Left ventricle myocardium superior (tissue), 1 donor: ENCODE measurements around the gene SOX13. TPM values are rescaled to one million over a fixed set of nuclear protein-coding genes. Genes with fewer than 3 reads are reported as not detected.

ENCODE experiments used
- ATAC-seq: fragments of 200-7000 bp; cut with Tn5 transposase; one replicate; pipeline ENCODE4 v1.9.1; 2020; ENCODE audit warnings: mild to moderate bottlenecking, moderate library complexity
- DNase-seq: peaks from one replicate; pipeline ENCODE4 v3.0.0-alpha.2; 2020
- intact Hi-C: fragments of 100-400 bp; cut with micrococcal nuclease; formaldehyde crosslinking; loops from one replicate; pipeline ENCODE4 v1.11.0; 2022
- total RNA-seq: library from RNA; stranded (reverse); fragmentation: NEBNext Ultra II Directional; extraction: Animal tissue kit (Norgen Biotek cat#: 25700); gene quantifications from one replicate; pipeline ENCODE4 v1.2.1, GENCODE V29; 2021
- donor health status: DM: no; HTN: yes; CAD: no; lungs with severe emphysema.

The SOX13 gene
- total RNA-seq, 1 donor from 2014 or later, result 12.7 TPM

- intact Hi-C loops, result loop anchor here (5.0 kb wide), 1 partner anchor 262 kb away; the partner anchor contains the start of gene SNRPE
- ATAC-seq, result no peak
- no peak for DNase-seq
Observed at GRCh38 chr1:204124639-204125038, 51.7 kb downstream of the SOX13 start.

GRCh38 chr1:204125759-204126351 is 52.9 kb downstream of the SOX13 start:
- ATAC-seq, result no peak
- intact Hi-C loops, result loop anchor here (5.0 kb wide), 1 partner anchor 264 kb away; the partner anchor contains the start of gene SNRPE
- DNase-seq, result no peak

- ATAC-seq, result no peak
- no peak for DNase-seq
- intact Hi-C loops, result loop anchor here (5.0 kb wide), 1 partner anchor 264 kb away; the partner anchor contains the start of gene SNRPE
Observed at GRCh38 chr1:204126386-204126785, 53.5 kb downstream of the SOX13 start.

- peak; percentile 8 for ATAC-seq
- no peak for DNase-seq
- intact Hi-C loops, result loop anchor here (5.0 kb wide), 1 partner anchor 265 kb away; the partner anchor contains the start of gene SNRPE
Observed at GRCh38 chr1:204126956-204127355, 54.0 kb downstream of the SOX13 start.

DNA sequence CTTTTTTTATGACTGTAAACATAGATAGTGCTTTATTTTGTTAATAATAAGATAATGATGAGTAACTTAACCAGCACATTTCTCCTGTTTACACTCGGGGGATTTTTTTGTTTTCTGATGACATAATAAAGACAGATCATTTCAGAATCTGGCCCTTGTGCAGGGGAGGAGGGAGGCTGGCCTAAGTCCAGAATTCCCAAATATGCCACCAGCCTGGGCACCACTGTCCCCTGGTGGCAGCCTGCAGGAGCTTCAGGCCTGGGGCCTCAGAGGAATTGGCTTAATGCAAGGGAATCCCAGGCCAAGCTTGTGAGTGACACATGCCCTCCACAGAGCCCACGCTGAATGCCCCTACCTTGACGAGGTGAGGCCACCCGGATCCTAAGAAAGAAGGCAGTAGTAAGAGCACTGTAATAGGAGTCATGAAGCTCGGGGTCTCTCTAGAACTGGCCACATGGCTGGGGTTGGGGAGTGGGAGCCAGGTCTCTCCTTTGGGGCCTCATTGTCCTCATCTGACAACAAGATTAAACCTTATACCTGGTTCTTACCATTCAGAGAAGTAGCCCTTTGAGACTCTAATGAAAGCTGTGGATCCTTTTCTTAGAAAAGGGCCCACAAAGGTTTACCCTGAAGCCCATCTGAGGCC is 54.8 kb downstream of the SOX13 start:
- DNase-seq (peak; percentile 71), ATAC-seq (peak; percentile 55)
- intact Hi-C loops, result loop anchor here (5.0 kb wide), 1 partner anchor 265 kb away; the partner anchor contains the start of gene SNRPE

DNA sequence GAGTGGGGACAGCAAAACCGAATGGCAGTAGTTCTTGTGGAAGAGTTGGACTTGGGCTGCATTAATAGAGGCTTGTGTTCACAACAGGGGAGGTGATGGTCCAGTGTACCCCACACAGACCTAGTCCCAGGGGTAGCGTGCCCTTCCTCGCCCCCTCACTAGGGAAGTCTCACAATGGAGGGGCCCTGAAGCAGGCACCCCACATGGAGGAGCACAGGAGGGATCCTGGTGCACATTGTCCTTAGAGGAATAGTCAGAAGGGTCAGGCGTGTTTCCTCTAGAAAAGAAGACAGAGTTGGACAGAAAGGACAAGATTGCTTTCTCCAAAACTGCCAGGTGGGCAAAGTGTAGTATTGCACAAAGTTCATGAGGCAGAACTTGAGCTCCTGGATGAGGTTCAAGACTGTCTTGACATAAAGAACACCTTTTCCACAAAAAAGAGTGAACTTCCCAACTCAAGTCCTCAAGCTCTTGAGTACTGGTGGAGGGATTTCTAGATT is 55.6 kb downstream of the SOX13 start:
- intact Hi-C loops, result loop anchor here (5.0 kb wide), 1 partner anchor 266 kb away; the partner anchor contains the start of gene SNRPE
- DNase-seq (no peak), ATAC-seq (no peak)

DNA sequence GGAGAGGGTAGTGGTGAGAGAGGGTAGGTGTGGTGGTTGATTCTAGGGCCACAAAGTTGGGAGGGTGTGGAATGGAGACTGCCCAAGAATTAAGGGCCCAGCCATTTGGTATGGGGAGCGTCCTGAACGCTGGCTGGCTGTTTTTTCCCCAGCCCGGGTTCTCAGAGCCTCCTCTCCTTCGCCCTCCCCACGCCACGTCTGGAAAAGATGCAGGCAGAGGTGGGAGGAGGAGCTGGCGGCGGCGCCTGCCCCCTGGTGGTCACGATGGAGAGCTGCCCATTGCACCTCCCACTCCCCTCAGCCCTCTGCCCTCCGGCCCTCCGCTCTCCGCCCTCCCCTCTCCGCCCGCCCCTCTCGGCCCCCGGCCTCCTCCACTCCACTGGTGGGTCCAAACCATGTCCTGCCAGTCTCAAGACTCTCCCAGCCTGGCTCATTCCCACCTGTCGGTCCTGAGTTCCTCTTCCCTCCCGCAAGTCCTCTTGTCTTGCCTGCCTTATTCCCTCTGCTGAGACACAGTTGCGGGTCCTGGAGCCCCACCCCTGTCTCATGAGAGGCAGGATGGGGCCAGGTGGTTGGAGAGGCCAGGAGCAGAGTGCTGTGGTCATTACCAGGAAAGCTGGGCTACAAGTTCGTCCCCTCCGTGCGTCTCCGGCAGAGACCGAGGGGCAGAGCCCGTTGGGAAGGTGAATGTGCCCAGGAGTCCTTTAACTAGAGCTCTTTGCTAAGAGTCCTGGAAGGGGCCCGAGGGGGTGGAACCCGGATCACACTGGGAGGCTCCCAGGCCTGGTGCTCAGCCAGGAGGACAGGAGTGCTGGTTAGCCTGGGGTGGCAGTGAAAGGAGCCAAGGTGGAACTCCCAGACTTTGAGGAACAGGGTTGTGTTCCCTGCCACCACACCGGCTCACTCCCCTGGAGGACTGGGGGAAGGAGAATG is 56.3 kb downstream of the SOX13 start:
- peak; percentile 81 for DNase-seq
- intact Hi-C loops, result loop anchor here (5.0 kb wide), 1 partner anchor 267 kb away; the partner anchor contains the start of gene SNRPE
- ATAC-seq, result peak; percentile 88

- intact Hi-C loops, result no loop called here
- DNase-seq (no peak), ATAC-seq (no peak)
Observed at GRCh38 chr1:204130178-204130577, 57.3 kb downstream of the SOX13 start.

DNA sequence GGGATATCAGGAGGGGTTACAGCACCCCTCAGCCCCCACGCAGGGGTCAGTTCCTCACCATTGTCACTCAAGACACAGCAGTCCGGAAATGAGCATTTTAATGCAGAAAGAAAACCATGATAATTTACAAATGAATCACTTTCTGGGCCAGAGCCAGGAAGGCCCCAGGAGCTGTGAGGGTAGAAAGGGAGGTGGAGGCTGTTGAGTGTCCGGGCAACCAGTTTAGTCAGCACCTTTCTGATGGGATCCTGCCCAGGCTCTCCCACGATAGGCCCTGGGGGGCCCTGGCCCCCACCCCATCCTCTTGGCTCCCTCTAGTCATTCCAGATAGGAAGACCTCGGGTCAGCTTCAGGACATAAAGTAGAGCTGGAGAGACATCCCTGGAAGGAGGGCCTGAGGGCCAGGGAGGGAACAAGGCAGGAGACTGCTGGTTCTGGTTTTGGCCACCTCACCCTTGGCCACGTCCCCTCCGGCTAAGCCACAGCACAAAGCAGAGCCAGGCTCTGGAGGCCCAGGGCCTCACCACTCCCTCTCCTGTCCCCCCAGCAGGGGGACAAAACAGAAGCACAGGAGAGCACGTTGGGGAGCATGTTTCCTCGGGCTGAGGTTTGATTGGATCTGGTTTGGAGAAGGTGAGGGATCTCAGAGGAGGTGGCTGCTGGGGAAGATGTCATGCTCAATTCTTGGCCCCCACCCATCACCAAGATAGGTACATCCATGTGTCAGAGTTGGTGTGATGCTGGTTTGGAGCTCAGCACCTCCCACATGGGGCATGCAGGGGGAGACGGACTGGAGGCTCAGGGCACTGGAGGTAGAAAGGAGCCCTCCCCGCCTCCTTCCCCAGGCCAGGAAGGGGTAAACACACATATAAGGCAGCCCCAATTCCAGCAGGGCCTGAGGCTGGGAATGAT is 58.3 kb downstream of the SOX13 start:
- intact Hi-C loops, result no loop called here
- DNase-seq (no peak), ATAC-seq (no peak)

DNA sequence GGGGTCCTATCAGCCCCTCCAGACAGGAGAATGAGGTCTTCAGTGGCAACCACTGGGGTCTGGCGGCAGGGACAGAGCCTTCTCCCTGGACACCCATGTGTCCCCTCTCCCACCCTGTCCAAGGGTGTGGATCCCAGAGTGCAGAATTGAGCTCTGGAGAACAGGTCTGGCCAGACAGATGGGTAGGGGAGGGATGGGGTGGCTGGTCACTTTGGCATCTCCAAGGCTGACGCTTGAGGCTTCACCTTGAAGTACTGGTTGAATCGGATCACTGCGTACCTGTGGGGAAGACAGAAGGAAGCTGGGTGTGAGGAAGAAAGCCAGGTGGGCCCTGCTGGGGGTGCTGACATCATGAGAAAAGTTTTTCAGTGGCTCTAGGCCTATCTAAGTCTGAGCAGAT is 59.1 kb downstream of the SOX13 start:
- no peak for DNase-seq
- intact Hi-C loops, result no loop called here

DNA sequence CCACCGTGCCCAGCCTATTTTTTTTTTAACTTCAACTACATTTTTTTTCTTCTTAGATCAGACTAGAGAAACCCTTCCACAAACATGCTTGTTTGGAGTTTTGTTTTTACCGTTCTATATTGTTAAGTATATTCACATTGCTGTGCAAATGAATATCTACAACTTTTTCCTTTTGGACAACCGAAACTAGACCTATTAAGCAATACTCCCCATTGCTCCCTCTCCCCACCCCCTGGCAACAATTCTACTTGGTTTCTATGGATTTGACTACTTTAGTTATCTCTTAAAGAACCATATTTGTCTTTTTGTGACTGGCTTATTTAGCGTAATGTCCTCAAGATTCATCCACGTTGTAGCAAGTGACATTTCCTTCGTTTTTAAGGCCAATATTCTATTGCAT is 59.8 kb downstream of the SOX13 start:
- intact Hi-C loops, result no loop called here
- ATAC-seq, result no peak
- no peak for DNase-seq

More for the DNA sequence above, 59.1 kb downstream of the SOX13 start:
- ATAC-seq, result no peak

GRCh38 chr1:204134103-204134502 is 61.2 kb downstream of the SOX13 start:
- ATAC-seq (no peak), DNase-seq (no peak)
- intact Hi-C loops, result no loop called here

- ATAC-seq (no peak), DNase-seq (no peak)
- intact Hi-C loops, result no loop called here
Observed at GRCh38 chr1:204136814-204137213, 63.9 kb downstream of the SOX13 start.

GRCh38 chr1:204139088-204139487 is 66.2 kb downstream of the SOX13 start:
- intact Hi-C loops, result no loop called here
- ATAC-seq, result no peak
- DNase-seq, result no peak

GRCh38 chr1:204139952-204140351 is 67.0 kb downstream of the SOX13 start:
- intact Hi-C loops, result no loop called here
- DNase-seq, result no peak
- no peak for ATAC-seq

DNA sequence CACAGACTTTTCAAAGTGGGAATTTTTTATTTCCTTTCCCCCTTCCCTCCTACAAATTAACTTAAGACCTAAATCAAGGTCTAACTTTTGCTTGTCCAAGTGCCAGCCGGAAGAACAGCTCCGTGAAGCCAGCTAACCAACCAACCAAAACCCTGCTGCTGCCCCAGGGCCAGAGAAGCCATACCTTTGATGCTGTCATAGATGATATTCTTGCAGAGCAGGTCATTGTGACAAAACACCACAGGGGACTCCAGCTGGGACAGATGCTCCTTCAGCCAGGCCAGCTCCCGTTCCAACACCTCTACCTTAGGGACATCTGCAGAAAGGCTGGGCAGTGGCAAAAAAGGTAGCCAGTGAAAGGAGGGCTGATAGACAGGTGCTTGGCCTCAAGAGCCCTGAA is 68.2 kb downstream of the SOX13 start:
- intact Hi-C loops, result no loop called here
- ATAC-seq (no peak), DNase-seq (no peak)

- intact Hi-C loops, result no loop called here
- no peak for ATAC-seq
Observed at GRCh38 chr1:204142032-204142974, 69.4 kb downstream of the SOX13 start.

More at GRCh38 chr1:204142032-204142974, 69.4 kb downstream of the SOX13 start:
- DNase-seq, result no peak
